ENCODE measurements around the gene LGR4.

The LGR4 gene

DNA sequence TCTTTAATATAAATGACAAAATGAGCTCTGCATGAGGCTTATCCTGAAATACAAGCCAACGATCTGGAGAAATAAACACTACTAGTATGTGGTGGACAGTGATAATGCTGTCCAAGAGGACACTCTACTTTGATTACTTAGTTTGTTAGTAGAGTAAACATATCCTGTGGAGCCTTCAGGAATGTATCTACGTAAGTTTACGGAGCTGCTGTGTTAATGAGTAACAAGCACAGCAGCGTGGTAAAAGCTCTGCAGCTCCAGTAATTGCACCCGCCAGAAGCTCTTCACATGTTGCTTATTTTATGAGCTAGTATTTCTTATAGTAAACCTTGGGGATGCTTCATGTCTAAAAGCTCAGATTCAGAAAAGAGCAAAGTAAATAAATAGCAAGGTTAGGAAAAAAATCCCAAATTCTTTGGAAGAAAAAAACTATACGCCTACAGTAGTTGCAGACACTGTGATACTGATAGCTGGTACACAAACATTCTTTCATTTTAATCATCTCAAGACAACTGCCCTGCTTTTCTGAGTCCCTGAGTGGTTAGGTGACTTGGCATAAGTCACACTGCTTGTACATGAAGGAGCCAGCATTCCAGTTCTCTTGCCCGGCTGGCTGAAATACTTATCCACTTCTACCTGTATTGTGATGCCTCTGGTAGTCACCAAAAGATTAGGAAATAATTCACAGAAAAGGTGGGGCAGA lies 76.9 kb downstream of the LGR4 start:
- Histone ChIP-seq H3K4me3 (ENCODE audit: low read depth, low read length) (no peak overlapping the region), H3K4me1 (no peaks in the 10 kb centered on the region; the same call in 1 of the 2 replicates), H3K9me3 (no peaks in the 10 kb centered on the region), H3K36me3 (no peaks in the 10 kb centered on the region), H3K27me3 (no peaks in the 10 kb centered on the region)
- TF ChIP-seq, protein P1, sequence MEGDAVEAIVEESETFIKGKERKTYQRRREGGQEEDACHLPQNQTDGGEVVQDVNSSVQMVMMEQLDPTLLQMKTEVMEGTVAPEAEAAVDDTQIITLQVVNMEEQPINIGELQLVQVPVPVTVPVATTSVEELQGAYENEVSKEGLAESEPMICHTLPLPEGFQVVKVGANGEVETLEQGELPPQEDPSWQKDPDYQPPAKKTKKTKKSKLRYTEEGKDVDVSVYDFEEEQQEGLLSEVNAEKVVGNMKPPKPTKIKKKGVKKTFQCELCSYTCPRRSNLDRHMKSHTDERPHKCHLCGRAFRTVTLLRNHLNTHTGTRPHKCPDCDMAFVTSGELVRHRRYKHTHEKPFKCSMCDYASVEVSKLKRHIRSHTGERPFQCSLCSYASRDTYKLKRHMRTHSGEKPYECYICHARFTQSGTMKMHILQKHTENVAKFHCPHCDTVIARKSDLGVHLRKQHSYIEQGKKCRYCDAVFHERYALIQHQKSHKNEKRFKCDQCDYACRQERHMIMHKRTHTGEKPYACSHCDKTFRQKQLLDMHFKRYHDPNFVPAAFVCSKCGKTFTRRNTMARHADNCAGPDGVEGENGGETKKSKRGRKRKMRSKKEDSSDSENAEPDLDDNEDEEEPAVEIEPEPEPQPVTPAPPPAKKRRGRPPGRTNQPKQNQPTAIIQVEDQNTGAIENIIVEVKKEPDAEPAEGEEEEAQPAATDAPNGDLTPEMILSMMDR (IDR thresholded peaks at IDR 0.05; ENCODE audit: low read depth, low read length), result no peak
- DNase-seq, result no peak

- Histone ChIP-seq H3K27me3 (no peaks in the 10 kb centered on the region), H3K9me3 (no peaks in the 10 kb centered on the region), H3K36me3 (no peaks in the 10 kb centered on the region), H3K4me1 (no peaks in the 10 kb centered on the region; the same call in 1 of the 2 replicates), H3K4me3 (ENCODE audit: low read depth, low read length) (no peak overlapping the region)
- TF ChIP-seq, protein P1 (IDR thresholded peaks at IDR 0.05; ENCODE audit: low read depth, low read length), result no peak
- no peak for DNase-seq
Observed at GRCh38 chr11:27394781-27395228, 77.8 kb downstream of the LGR4 start.

- no peaks in the 10 kb centered on the region; the same call in 1 of the 2 replicates for H3K4me1 ChIP-seq
- no peak overlapping the region for H3K4me3 ChIP-seq (ENCODE audit: low read depth, low read length)
- no peaks in the 10 kb centered on the region for H3K36me3 ChIP-seq
- no peaks in the 10 kb centered on the region for H3K27me3 ChIP-seq
- no peaks in the 10 kb centered on the region for H3K9me3 ChIP-seq
- no peak for DNase-seq
- TF ChIP-seq, protein P1 (IDR thresholded peaks at IDR 0.05; ENCODE audit: low read depth, low read length), result no peak
Observed at GRCh38 chr11:27392278-27393114, 80.1 kb downstream of the LGR4 start.

DNA sequence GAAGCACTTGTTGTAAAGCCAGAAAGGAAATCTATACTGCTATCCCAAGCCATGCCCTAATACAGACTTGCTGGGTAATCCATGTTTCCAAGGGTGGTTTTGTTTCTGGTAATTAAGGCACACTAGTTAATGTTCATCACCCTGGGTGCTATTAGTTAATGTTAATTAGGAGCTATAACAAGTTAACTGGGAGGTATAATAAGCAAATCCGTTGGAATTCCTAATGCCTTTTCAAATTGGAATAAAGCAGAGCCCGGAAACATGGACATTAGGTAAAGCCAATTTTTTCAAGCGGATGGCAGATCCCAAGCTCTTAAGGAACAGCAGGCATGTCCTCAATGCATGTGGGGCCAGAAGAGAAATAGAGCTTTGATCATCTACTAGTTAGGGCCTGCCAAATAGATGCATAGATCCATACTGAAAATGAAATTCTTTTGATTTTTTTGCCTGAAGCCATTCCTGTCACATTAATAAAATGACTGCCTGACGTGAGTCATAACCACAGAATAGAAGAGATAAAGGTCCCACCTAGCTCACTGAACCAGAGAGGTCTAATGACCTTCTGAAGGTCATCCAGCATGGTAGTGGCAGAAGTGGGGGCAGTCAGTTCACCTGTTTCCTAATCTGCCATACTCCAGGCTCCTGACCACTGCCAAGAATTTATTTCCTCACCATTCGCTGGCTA lies 81.1 kb downstream of the LGR4 start:
- Histone ChIP-seq H3K27me3 (no peaks in the 10 kb centered on the region), H3K4me3 (ENCODE audit: low read depth, low read length) (no peak overlapping the region), H3K4me1 (no peaks in the 10 kb centered on the region; the same call in 1 of the 2 replicates), H3K9me3 (no peaks in the 10 kb centered on the region), H3K36me3 (no peaks in the 10 kb centered on the region)
- TF ChIP-seq, protein P1 (IDR thresholded peaks at IDR 0.05; ENCODE audit: low read depth, low read length), result no peak
- no peak for DNase-seq

DNA sequence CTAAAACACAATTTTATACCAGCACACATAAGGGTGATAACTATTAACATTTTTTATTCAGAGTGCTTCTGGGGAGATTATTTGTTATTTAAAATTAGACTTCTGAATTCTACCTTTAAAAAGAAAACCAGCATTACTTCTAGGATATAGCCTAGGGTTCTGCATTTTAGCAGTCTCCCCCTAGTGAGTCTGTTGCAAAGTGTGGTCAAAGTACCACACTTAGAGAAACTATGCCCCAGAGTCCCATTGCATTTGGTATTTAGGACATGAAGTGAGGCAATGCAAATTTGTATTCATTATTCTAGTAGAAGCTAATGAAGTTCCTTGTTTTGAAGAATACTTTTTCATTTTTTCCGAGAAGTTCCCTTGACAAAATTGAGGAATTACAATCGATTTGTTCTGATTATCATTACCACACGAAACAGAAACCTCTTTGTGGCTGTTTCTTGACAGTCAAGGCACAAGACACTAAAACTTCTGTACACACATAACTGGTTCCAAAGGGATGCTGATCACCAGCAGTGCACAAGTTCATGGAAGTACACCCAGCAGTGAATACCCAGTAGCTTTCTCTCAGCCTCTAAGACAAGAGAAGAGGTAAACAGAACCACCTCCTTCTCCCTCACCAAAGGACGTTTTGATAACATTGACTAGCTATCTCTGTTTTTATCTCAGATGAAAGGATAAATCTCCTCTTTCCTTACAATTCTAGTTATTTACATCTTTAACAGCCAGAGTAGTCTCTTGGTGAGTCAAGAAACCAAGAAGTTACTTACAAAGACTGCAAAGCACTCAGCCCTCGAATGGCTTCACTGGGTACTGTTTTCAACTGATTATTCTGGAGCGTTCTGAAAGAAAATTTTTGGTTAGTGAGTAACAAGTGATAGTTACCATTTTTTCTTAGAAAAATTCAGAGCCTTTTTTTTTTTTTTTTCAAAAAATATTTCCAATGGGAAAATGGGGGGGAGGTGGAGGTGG lies 82.0 kb downstream of the LGR4 start:
- Histone ChIP-seq H3K27me3 (no peaks in the 10 kb centered on the region), H3K9me3 (no peaks in the 10 kb centered on the region), H3K36me3 (no peaks in the 10 kb centered on the region), H3K4me3 (ENCODE audit: low read depth, low read length) (no peak overlapping the region), H3K4me1 (no peaks in the 10 kb centered on the region; the same call in 1 of the 2 replicates)
- DNase-seq, result no peak
- TF ChIP-seq, protein P1 (IDR thresholded peaks at IDR 0.05; ENCODE audit: low read depth, low read length), result no peak

All from BE2C (cell line).